EL (cell line): ENCODE results near the gene TET1.
A peak's percentile ranks its signal among the peaks of the same experiment; 100 is the strongest.
"Not testable (repeated sequence)": the region's sequence is repeated elsewhere in the genome, so short reads cannot be mapped to it uniquely, and the experiment has no call there.

Source experiments
- DNase-seq: peaks from one replicate; pipeline ENCODE4 v3.0.0-alpha.2; 2016

TET1 gene

GRCh38 chr10:68613974-68614373 lies 53.8 kb downstream of the TET1 start:
- DNase-seq: not testable (repeated sequence)

DNA sequence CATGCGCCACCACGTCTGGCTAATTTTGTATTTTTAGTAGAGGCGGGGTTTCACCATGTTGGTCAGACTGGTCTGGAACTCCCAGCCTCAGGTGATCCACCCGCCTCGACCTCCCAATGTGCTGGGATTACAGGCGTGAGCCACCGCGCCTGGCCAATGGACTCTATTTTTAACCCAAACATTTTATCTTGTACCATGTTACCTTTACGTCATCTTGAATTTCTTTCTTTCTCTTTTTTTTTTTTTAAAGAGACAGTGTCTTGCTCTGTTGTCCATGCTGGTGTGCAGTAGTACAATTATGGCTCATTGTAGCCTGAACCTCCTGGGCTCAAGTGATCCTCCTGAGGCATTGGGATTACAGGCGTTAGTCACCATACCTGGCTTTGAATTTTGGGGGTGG lies 57.6 kb downstream of the TET1 start:
- not testable (repeated sequence) for DNase-seq

DNA sequence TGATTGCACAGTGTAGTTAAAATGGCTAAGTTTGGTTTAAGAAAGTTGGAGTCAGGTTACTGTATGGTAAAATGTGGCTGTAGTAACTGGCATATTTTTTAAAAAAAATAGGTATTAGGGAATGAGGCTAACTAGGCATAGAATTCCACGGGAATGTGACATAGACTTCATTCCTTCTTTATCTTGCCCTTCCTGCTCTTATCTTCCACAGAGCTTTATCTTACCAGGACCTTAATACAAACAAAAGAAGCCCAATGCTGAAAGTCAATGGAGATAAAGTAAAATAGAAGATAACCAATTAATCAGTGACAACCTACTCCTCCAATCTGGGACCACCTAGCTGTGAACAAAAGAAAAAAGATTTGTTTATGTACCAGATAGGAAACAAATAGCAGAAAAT lies 58.1 kb downstream of the TET1 start:
- no peak for DNase-seq

DNA sequence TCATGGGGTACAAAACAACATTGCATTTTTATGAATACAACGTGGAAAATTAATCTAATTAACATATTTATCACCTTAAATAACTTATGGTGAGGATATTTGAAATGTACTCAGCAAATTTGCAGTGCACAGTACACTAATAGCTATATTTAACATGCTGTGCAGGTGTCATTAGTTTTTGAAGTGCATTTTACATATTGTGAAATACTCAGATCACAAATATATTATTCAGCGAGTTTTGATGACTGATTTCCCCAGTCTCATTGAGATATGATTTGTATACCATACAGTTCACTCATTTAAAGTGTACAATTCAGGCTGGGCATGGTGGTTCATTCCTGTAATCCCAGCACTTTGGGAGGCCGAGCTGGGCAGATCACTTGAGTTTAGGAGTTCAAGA lies 59.5 kb downstream of the TET1 start:
- no peak for DNase-seq

DNA sequence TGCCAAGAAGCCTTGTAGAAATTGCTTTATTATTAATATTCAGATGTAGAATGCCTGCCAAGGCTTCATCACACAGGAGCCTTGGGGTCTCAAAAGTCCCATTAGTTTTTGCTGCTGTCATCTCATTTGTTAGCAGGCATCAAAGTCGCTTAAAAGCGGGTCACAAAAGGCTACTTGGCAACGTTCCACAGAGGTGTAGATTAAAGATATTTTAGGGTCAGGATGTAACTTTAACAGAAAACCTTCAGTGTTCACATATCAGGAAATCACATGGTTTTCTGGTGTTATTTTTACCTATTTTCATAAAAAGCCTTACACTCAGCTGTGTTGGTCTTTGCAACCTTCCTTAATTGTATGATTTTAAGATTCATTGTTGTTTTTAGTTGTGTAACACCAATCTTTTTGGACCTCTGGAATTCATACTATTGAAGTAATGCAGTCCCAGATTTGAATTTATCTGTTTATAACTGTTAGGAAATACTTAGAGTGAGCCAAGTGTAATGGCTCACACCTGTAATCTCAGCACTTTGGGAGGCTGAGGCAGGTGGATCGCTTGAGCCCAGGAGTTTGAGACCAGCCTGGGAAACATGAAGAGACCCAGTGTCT lies 65.3 kb downstream of the TET1 start:
- no peak for DNase-seq

GRCh38 chr10:68628576-68629127 lies 68.5 kb downstream of the TET1 start:
- DNase-seq: no peak

DNA sequence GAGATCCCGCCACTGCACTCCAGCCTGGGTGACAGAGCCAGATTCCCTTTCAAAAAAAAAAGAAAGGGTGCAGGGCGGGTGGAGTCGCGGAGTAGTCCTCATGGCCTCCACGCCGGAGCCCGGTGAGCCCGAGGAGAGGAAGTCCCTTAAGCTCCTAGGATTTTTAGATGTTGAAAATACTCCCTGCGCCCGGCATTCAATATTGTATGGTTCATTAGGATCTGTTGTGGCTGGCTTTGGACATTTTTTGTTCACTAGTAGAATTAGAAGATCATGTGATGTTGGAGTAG lies 72.1 kb downstream of the TET1 start:
- DNase-seq: not testable (repeated sequence)

DNA sequence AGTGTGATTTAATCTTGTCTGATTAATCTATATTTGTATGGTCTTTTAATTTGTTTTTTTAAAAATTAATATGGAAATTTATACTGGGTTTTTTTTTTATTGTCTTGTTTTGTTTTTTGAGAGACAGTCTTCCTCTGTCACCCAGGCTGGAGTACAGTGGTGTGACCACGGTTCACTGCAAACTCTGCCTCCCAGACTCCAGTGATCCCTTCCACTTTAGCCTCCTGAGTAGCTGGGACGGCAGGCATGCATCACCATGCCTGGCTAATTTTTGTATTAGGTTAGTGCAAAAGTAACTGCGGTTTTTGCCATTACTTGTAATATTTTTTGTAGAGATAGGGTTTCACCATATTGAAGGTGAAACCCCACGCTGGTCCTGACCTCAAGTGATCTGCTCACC lies 73.1 kb downstream of the TET1 start:
- DNase-seq: no peak

GRCh38 chr10:68633816-68634466 lies 73.8 kb downstream of the TET1 start:
- no peak for DNase-seq

GRCh38 chr10:68636335-68636734 lies 76.2 kb downstream of the TET1 start:
- DNase-seq: no peak

- not testable (repeated sequence) for DNase-seq
Observed at GRCh38 chr10:68643550-68643949, 83.4 kb downstream of the TET1 start.

DNA sequence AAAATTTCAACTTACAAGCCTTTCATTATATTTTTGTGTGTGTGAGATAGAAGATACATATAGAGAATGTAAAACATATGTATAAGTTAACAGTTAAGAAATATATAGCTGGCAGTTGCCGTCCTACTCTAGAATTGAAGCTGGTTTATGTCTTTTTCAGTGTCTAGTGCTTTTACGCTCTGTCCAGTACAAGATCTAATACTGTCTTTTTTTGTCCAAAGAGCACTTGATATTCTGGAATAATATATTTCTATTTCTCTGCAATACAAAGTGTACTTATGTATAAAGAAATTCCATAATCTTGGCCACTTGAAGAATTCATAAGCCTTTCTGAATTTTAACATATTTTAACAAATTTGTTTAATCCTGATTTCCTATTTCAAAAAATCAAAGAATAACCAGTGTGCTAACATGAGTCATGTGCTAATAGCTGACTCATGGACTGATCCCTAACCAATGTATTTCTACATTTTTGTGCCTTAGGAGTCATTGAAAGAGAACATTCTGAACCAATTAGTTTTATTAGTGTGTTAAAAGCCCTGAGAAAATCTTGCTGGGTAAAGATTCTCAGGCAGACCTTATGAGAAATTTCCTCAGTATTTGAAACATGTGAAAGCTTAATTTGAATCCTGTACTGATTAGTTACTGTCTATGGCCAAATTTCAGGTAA lies 87.7 kb downstream of the TET1 start:
- peak; percentile 84 for DNase-seq

GRCh38 chr10:68655620-68656126 lies 95.5 kb downstream of the TET1 start:
- no peak for DNase-seq

GRCh38 chr10:68665841-68666240 lies 105.7 kb downstream of the TET1 start:
- DNase-seq: peak; percentile 76

DNA sequence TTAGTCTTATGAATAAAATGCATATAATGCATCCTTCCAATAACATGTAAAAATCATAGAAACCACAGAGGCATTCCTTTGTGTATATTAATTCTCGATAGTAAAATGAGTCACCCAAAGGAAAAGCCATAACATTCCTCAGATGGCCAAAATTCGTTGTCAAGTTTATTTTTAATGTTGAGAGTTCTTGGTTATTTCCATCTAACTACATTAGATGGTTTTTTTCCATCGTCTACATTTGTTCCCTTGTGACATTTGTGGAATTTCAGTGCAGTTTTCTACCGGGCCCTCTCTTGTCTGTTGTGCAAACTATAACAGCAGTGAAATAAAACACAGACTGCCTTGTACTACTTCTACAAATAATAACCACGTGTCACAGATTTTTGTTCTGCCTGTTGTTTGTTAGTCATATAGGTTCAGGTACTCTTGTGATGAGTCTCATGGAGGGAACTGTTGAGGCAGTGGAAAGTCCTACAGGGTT lies 106.2 kb downstream of the TET1 start:
- peak; percentile 91 for DNase-seq

- DNase-seq: no peak
Observed at GRCh38 chr10:68668231-68668630, 108.1 kb downstream of the TET1 start.

DNA sequence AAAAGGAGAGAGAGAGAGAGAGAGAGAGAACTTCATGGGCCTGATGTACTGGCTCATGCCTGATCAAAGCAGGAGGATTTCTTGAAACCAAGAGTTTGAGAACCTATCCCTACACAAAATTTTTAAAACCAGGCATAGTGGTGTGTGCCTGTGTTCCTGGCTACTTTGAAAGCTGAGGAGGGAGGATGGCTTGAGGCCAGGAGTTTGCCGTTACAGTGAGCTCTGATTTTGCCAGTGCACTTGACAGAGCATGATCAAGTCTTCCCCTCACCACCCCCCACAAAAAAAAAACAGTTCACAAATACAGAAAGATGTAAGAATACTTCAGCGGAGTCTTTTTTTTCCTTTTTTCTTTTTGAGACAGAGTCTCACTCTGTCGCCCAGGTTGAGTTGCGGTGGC lies 108.8 kb downstream of the TET1 start:
- DNase-seq: no peak

DNA sequence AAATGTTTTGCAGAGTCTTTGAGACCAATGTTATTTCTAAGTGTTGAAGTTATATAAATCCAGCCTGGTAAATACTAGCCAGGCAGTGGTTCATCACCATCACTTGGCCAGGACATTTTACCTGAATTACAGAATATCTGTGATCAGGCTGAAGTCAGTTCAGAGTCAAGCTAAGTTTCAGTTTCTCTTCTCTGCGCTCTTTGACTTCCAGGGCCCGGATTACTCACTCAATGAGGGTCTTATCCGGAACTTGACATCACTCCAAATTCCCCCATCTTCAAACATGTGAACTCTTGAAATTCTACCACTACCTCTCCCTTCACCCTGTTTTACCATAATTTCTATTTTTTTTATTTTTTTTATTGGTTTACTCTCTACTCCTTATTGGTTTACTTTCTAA lies 124.3 kb downstream of the TET1 start:
- DNase-seq: no peak

GRCh38 chr10:68696018-68696417 lies 135.9 kb downstream of the TET1 start:
- no peak for DNase-seq

- no peak for DNase-seq
Observed at GRCh38 chr10:68697106-68697505, 137.0 kb downstream of the TET1 start.

DNA sequence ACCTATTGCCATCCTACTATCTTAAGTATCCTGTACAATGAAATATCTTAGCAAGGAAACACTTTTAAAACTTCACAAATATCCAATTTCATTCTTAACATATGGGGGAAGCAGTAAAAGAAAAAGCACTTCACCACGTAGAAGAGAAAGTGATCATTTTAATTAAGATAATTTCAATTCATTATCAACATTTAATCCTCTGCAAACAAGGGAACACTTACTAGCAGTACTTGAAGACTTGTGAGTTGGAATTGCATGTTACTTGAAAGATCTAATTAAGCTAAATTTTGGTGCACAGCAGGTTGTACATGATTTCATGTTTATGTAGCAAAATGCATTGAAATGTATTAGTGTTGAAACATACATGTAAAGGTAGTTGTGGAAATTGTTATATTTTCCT lies 140.1 kb downstream of the TET1 start:
- no peak for DNase-seq

DNA sequence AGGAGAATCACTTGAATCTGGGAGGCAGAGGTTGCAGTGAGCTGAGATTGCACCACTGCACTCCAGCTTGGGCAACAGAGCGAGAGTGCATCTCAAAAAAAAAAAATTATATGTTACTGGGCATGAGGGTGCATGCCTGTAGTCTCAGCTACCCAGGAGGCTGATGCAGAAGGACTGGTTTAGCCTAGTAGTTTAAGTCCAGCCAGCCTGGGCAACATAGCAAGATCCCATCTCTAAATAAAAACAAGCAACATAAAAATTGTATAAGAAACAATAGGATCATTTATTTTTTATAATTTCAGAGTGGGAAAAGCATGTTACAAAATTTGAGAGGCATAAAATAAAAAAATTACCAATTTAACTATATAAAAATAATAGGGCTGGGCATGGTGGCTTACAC lies 145.4 kb downstream of the TET1 start:
- DNase-seq: no peak

DNA sequence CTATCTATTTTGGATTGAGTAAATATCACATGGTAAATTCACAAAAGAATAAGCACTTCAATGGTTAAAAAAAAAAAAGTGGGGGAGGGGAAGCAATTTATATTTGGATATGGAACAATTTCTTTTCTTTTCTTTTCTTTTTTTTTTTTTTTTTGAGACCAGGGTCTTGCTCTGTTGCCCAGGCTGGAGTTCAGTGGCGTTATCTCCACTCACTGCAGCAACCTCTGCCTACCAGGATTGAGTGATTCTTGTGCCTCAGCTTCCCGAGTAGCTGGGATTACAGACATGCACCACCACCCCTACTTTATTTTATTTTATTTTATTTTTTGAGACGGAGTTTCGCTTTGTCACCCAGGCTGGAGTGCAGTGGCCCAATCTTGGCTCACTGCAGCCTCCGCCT lies 148.8 kb downstream of the TET1 start:
- DNase-seq: not testable (repeated sequence)

DNA sequence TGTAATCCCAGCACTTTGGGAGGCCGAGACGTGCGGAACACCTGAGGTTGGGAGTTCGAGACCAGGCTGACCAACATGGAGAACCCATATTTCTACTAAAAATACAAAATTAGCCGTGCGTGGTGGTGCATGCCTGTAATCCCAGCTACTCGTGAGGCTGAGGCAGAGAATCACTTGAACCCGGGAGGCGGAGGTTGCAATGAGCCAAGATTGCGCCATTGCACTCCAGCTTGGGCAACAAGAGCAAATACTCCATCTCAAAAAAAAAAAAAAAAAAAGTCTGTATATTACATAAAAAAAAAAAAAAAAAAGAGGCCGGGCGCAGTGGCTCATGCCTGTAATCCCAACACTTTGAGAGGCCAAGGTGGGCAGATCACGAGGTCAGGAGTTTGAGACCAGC lies 152.9 kb downstream of the TET1 start:
- not testable (repeated sequence) for DNase-seq
